HEK293 (cell line): ENCODE results near the gene DUSP16.

Source experiments
- CTCF ChIA-PET: fragments of 350-600 bp; formaldehyde crosslinking; extraction: SDS; loops from one replicate; lab custom pipeline; 2021; ENCODE audit warnings: antibody characterized with exemption; lab: Yijun Ruan, JAX
- POLR2A ChIA-PET: fragments of 300-600 bp; formaldehyde crosslinking; extraction: SDS; loops from one replicate; lab custom pipeline; 2020; ENCODE audit warnings: antibody characterized with exemption, inconsistent platforms; lab: Yijun Ruan, JAX
- H3K27ac ChIP-seq: fragments of 200-500 bp; sonication (Bioruptor generic); 2 replicates; pipeline ENCODE4 v1.5.1; 2014; ENCODE audit warnings: low read depth, low read length, control low read depth, inconsistent platforms; ENCODE audit errors: extremely low read depth
- H3K36me3 ChIP-seq, 2 experiments: fragments of 200-500 bp in 1 of 2; sonication (Bioruptor generic) in 1 of 2; 1 replicate in 1 of 2; 2 replicates in 1 of 2; pipeline ENCODE4 v1.5.1; 2014 to 2017; ENCODE audit warnings: inconsistent platforms in 2 of 2, low read length in 2 of 2; ENCODE audit not compliant: control insufficient read depth in 2 of 2, insufficient read depth in 1 of 2
- H3K4me1 ChIP-seq: fragments of 200-500 bp; sonication (Bioruptor generic); 2 replicates; pipeline ENCODE4 v1.5.1; 2014; ENCODE audit warnings: mild to moderate bottlenecking, low read length, inconsistent platforms; ENCODE audit not compliant: control insufficient read depth, insufficient read depth
- H3K4me3 ChIP-seq: 2 replicates; pipeline ENCODE4 v1.5.1; 2011; ENCODE audit warnings: low read depth, mild to moderate bottlenecking, control low read depth, low read length, moderate library complexity
- H3K9me3 ChIP-seq: fragments of 200-500 bp; sonication (Bioruptor generic); 2 replicates; pipeline ENCODE4 v1.5.1; 2014; ENCODE audit warnings: low read depth, low read length, inconsistent platforms; ENCODE audit not compliant: control insufficient read depth, insufficient read depth
- FEZF1 ChIP-seq: fragments of 450-650 bp; formaldehyde crosslinking; IDR thresholded peaks from 2 replicates; pipeline ENCODE4 v1.5.1; 2016; ENCODE audit warnings: missing biosample characterization, missing genetic modification characterization
- OVOL3 ChIP-seq: fragments of 450-650 bp; formaldehyde crosslinking; IDR thresholded peaks from 2 replicates; pipeline ENCODE4 v1.5.1; 2016; ENCODE audit warnings: missing biosample characterization, missing genetic modification characterization
- PRDM1 ChIP-seq: fragments of 450-650 bp; formaldehyde crosslinking; IDR thresholded peaks from 2 replicates; pipeline ENCODE4; 2016; ENCODE audit warnings: missing biosample characterization, missing genetic modification characterization
- ZNF10 ChIP-seq: fragments of 450-650 bp; formaldehyde crosslinking; IDR thresholded peaks from 2 replicates; pipeline ENCODE4 v1.5.1; 2017; ENCODE audit warnings: missing biosample characterization, missing genetic modification characterization
- ZNF121 ChIP-seq: fragments of 450-650 bp; formaldehyde crosslinking; IDR thresholded peaks from 2 replicates; pipeline ENCODE4 v1.5.1; 2016; ENCODE audit warnings: missing biosample characterization, missing genetic modification characterization
- ZNF174 ChIP-seq: fragments of 450-650 bp; formaldehyde crosslinking; IDR thresholded peaks from 2 replicates; pipeline ENCODE4 v1.5.0; 2017; ENCODE audit warnings: missing biosample characterization, mild to moderate bottlenecking, missing genetic modification characterization
- ZNF335 ChIP-seq: fragments of 450-650 bp; formaldehyde crosslinking; conservative IDR thresholded peaks from 2 replicates; pipeline ENCODE4 v1.5.1; 2016; ENCODE audit warnings: missing biosample characterization, missing genetic modification characterization
- ZNF426 ChIP-seq: fragments of 450-650 bp; formaldehyde crosslinking; IDR thresholded peaks from 2 replicates; pipeline ENCODE4 v1.5.1; 2017; ENCODE audit warnings: missing biosample characterization, missing genetic modification characterization, mild to moderate bottlenecking, inconsistent platforms, moderate library complexity
- ZNF548 ChIP-seq: fragments of 450-650 bp; formaldehyde crosslinking; IDR thresholded peaks from 2 replicates; pipeline ENCODE4 v1.5.1; 2016; ENCODE audit warnings: missing biosample characterization, missing genetic modification characterization
- ZNF571 ChIP-seq: fragments of 450-650 bp; formaldehyde crosslinking; IDR thresholded peaks from 2 replicates; pipeline ENCODE4 v1.5.0; 2017; ENCODE audit warnings: missing biosample characterization, missing genetic modification characterization
- ZNF623 ChIP-seq: fragments of 450-650 bp; formaldehyde crosslinking; IDR thresholded peaks from 2 replicates; pipeline ENCODE4 v1.5.1; 2016; ENCODE audit warnings: missing biosample characterization, missing genetic modification characterization
- ZNF624 ChIP-seq: fragments of 450-650 bp; formaldehyde crosslinking; IDR thresholded peaks from 2 replicates; pipeline ENCODE4 v1.5.1; 2017; ENCODE audit warnings: missing biosample characterization, missing genetic modification characterization
- ZNF777 ChIP-seq: fragments of 450-650 bp; formaldehyde crosslinking; IDR thresholded peaks from 2 replicates; pipeline ENCODE4 v1.5.1; 2017; ENCODE audit warnings: missing biosample characterization, missing genetic modification characterization, borderline replicate concordance
- ZXDB ChIP-seq: fragments of 450-650 bp; formaldehyde crosslinking; IDR thresholded peaks from 2 replicates; pipeline ENCODE4 v1.5.1; 2016; ENCODE audit warnings: missing biosample characterization, missing genetic modification characterization
- TF ChIP-seq, protein P1 (sequence below): fragments of 450-650 bp; formaldehyde crosslinking; IDR thresholded peaks from 2 replicates; pipeline ENCODE4 v1.5.1; 2016; ENCODE audit warnings: missing biosample characterization, missing genetic modification characterization
- TF ChIP-seq, protein P2 (sequence below): fragments of 450-650 bp; formaldehyde crosslinking; IDR thresholded peaks from 2 replicates; pipeline ENCODE4 v1.5.1; 2016; ENCODE audit warnings: missing biosample characterization, missing genetic modification characterization
- TF ChIP-seq, protein P3 (sequence below): fragments of 450-650 bp; formaldehyde crosslinking; IDR thresholded peaks from 2 replicates; pipeline ENCODE4 v1.5.1; 2017; ENCODE audit warnings: missing biosample characterization, missing genetic modification characterization
- TF ChIP-seq, protein P4 (sequence below): fragments of 450-650 bp; formaldehyde crosslinking; IDR thresholded peaks from 2 replicates; pipeline ENCODE4 v1.5.1; 2016; ENCODE audit warnings: missing biosample characterization, missing genetic modification characterization
- TF ChIP-seq, protein P5 (sequence below): fragments of 450-650 bp; formaldehyde crosslinking; IDR thresholded peaks from 2 replicates; pipeline ENCODE4 v1.5.1; 2016; ENCODE audit warnings: missing biosample characterization, missing genetic modification characterization

The DUSP16 gene

DNA sequence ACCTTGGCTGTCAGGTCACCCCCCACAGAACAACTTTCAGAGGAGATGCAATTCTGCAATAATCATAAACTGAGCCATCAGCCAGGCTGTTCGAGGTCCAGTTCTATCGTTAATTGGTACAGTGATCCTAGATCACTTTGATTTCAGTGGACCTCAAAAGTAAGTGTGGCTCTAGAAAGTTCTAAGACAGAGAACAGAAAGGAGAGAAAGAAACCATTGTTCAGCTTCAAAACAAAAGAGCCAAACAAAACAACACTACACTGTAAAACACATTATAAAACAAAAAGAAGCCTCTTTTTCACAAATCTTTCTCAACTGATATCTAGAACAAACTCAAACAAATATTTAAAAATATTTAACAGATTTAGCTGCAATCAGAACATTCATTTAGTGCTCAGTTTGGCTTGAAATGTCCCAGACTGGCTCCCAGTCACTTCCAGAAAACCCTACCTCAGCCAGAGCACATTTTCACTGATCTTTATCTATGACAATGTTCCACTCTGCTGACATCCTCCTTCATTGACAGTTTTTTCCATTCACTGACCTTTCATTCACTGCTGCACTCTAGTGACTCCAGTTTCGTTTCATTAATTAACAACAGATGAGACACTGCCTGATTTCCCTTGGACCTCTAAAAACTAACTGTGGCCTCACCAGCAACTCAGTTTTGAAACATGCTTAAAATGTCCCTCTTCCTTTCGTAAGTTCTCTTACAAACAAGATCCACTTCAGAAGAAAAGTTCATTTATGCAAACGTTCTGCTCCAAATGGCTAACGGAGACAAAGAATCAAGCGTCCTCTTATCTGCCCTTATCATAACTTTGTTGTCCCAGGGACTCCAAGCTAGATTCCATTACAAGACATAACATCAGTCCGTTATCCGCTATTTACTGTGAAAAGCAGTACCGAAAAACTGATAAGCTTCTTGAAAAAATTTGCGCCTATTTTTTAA, 56.8 kb downstream of the DUSP16 start:
- Histone ChIP-seq H3K27ac (no peak overlapping the region), H3K36me3 (no peaks in the 10 kb centered on the region; a peak in 1 of 3 replicates), H3K4me1 (peaks cover 15% of the 10 kb centered on the region), H3K4me3 (no peak overlapping the region)
- POLR2A ChIA-PET = interaction anchor here (0.5 kb wide), 1 partner anchor 70 kb away, joined by 6 read pairs; no protein-coding TSS in a partner anchor
- no peak for TF ChIP-seq ZNF777 (tag by site-specific recombination)
- peak; percentile 84; the same call in 1 of the 2 replicates for TF ChIP-seq PRDM1 (tag by site-specific recombination)
- TF ChIP-seq, protein P1, sequence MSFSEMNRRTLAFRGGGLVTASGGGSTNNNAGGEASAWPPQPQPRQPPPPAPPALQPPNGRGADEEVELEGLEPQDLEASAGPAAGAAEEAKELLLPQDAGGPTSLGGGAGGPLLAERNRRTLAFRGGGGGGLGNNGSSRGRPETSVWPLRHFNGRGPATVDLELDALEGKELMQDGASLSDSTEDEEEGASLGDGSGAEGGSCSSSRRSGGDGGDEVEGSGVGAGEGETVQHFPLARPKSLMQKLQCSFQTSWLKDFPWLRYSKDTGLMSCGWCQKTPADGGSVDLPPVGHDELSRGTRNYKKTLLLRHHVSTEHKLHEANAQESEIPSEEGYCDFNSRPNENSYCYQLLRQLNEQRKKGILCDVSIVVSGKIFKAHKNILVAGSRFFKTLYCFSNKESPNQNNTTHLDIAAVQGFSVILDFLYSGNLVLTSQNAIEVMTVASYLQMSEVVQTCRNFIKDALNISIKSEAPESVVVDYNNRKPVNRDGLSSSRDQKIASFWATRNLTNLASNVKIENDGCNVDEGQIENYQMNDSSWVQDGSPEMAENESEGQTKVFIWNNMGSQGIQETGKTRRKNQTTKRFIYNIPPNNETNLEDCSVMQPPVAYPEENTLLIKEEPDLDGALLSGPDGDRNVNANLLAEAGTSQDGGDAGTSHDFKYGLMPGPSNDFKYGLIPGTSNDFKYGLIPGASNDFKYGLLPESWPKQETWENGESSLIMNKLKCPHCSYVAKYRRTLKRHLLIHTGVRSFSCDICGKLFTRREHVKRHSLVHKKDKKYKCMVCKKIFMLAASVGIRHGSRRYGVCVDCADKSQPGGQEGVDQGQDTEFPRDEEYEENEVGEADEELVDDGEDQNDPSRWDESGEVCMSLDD = no peak
- 0 out of 2 replicates have a peak, but pooled peaks have one; percentile 33 for TF ChIP-seq ZXDB (tag by site-specific recombination)
- TF ChIP-seq ZNF548 (tag by site-specific recombination) = no peak
- TF ChIP-seq, protein P2, sequence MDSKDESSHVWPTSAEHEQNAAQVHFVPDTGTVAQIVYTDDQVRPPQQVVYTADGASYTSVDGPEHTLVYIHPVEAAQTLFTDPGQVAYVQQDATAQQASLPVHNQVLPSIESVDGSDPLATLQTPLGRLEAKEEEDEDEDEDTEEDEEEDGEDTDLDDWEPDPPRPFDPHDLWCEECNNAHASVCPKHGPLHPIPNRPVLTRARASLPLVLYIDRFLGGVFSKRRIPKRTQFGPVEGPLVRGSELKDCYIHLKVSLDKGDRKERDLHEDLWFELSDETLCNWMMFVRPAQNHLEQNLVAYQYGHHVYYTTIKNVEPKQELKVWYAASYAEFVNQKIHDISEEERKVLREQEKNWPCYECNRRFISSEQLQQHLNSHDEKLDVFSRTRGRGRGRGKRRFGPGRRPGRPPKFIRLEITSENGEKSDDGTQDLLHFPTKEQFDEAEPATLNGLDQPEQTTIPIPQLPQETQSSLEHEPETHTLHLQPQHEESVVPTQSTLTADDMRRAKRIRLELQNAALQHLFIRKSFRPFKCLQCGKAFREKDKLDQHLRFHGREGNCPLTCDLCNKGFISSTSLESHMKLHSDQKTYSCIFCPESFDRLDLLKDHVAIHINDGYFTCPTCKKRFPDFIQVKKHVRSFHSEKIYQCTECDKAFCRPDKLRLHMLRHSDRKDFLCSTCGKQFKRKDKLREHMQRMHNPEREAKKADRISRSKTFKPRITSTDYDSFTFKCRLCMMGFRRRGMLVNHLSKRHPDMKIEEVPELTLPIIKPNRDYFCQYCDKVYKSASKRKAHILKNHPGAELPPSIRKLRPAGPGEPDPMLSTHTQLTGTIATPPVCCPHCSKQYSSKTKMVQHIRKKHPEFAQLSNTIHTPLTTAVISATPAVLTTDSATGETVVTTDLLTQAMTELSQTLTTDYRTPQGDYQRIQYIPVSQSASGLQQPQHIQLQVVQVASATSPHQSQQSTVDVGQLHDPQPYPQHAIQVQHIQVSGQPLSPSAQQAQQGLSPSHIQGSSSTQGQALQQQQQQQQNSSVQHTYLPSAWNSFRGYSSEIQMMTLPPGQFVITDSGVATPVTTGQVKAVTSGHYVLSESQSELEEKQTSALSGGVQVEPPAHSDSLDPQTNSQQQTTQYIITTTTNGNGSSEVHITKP = no peak
- no peak for TF ChIP-seq ZNF571 (tag by site-specific recombination)
- TF ChIP-seq, protein P3, sequence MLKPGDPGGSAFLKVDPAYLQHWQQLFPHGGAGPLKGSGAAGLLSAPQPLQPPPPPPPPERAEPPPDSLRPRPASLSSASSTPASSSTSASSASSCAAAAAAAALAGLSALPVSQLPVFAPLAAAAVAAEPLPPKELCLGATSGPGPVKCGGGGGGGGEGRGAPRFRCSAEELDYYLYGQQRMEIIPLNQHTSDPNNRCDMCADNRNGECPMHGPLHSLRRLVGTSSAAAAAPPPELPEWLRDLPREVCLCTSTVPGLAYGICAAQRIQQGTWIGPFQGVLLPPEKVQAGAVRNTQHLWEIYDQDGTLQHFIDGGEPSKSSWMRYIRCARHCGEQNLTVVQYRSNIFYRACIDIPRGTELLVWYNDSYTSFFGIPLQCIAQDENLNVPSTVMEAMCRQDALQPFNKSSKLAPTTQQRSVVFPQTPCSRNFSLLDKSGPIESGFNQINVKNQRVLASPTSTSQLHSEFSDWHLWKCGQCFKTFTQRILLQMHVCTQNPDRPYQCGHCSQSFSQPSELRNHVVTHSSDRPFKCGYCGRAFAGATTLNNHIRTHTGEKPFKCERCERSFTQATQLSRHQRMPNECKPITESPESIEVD (tag by site-specific recombination) = peak; percentile 60
- no peak for TF ChIP-seq ZNF426 (tag by site-specific recombination)
- TF ChIP-seq, protein P4, sequence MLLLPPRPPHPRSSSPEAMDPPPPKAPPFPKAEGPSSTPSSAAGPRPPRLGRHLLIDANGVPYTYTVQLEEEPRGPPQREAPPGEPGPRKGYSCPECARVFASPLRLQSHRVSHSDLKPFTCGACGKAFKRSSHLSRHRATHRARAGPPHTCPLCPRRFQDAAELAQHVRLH (tag by site-specific recombination) = no peak
- TF ChIP-seq ZNF624 (tag by site-specific recombination) = no peak
- TF ChIP-seq ZNF335 = 0 out of 2 replicates have a peak, but pooled peaks have one; percentile 18
- no peak for TF ChIP-seq ZNF121 (tag by site-specific recombination)
- no peak for TF ChIP-seq ZNF623 (tag by site-specific recombination)
- TF ChIP-seq FEZF1 (tag by site-specific recombination) = peak; percentile 46
- TF ChIP-seq OVOL3 (tag by site-specific recombination) = no peak
- TF ChIP-seq ZNF10 (tag by site-specific recombination) = no peak
- TF ChIP-seq, protein P5, sequence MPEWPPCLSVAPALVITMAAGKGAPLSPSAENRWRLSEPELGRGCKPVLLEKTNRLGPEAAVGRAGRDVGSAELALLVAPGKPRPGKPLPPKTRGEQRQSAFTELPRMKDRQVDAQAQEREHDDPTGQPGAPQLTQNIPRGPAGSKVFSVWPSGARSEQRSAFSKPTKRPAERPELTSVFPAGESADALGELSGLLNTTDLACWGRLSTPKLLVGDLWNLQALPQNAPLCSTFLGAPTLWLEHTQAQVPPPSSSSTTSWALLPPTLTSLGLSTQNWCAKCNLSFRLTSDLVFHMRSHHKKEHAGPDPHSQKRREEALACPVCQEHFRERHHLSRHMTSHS = no peak
- TF ChIP-seq ZNF174 (tag by site-specific recombination) = no peak
- TF ChIP-seq, all 188 proteins: peak for 5
- CTCF ChIA-PET = interaction anchor here (0.8 kb wide), 1 partner anchor 150 kb away, joined by 3 read pairs; no protein-coding TSS in a partner anchor
- no peaks in the 10 kb centered on the region for H3K9me3 ChIP-seq
